Colonic mucosa (tissue), 4 donors: ENCODE measurements around the gene CARD11. TPM values are rescaled to one million over a fixed set of nuclear protein-coding genes. Genes with fewer than 3 reads are reported as not detected.

Source experiments
- DNase-seq: peaks from one replicate; pipeline ENCODE4 v3.0.0-alpha.2; 2020
- H3K27ac ChIP-seq: fragments of 200-600 bp; one replicate; pipeline ENCODE4 v1.8.0; 2021
- H3K27me3 ChIP-seq: fragments of 200-600 bp; one replicate; pipeline ENCODE4 v1.8.0; 2021
- H3K36me3 ChIP-seq: fragments of 200-600 bp; one replicate; pipeline ENCODE4 v1.8.0; 2021
- H3K4me1 ChIP-seq: fragments of 200-600 bp; one replicate; pipeline ENCODE4 v1.8.0; 2021; ENCODE audit warnings: mild to moderate bottlenecking
- H3K4me3 ChIP-seq: fragments of 200-600 bp; one replicate; pipeline ENCODE4 v1.8.0; 2021
- H3K9ac ChIP-seq, 2 donors: one replicate each; pipeline ENCODE4 v1.7.0; 2013; ENCODE audit warnings: control low read depth in 2 of 2, low read depth in 2 of 2, low read length in 2 of 2
- H3K9me3 ChIP-seq: fragments of 200-600 bp; one replicate; pipeline ENCODE4 v1.8.0; 2021
- CTCF ChIP-seq: fragments of 200-600 bp; IDR thresholded peaks from one replicate; pipeline ENCODE4 v1.8.0; 2022; ENCODE audit warnings: antibody characterized with exemption, mild to moderate bottlenecking
- intact Hi-C: fragments of 100-400 bp; cut with DNase I; formaldehyde crosslinking; loops from one replicate; pipeline ENCODE4 v1.14.1; 2022
- total RNA-seq, 2 donors: library from RNA; stranded (reverse); fragmentation: NEBNext Ultra II Directional in 1 of 2; extraction: Animal tissue kit (Norgen Biotek cat#: 25700) in 1 of 2; gene quantifications; one replicate each; pipeline ENCODE4 v1.2.1, GENCODE V29; 2021
- donor health status: healthy.
- donor health status: DM: no; HTN: no; CAD: no.
- donor health status: DM: no; HTN: no; CAD: no.

Gene CARD11
- 1 to 10 TPM; 1.8 to 5.0 TPM for total RNA-seq

DNA sequence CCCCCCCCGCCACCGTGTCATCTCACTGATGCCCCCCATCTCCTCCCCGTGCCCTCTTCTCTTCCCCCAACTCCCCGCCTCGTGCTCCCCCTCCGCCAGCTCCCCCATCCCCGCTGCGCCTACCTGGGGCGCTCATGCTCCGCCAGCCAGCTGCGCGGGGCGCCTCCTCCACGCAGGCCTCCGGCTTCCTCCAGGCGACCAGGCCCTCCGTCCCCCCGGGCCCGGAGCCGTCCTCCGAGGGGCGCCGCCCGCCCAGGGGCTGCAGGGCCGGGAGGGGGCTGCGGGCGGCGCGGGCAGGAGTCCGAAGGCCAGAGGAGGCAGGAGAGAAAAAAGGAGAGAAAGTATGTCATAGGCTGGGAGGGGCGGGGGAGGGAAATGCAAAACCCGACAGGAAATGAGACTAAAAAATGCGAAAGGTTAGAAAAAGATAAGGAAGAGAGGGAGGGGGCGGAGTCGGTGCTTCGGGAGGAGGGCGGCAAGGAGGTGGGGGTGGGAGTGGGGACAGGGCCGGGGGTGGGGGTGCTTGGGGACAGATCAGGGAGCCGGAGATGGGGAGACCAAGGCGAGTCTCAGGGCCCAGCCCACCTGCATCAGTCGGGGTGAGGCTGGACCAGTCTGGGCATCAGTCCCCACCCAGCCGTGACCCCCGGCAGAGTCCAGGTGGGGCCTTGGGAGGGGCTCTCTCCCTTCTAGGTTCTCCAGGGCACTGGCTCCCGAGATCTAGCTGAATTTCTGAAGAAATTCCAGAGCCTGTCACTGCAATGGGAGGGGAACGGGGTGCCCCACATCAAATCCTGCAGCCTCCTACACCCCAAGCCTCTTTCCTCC, at the start of gene CARD11:
Gene CARD11, minus strand, starts transcription at position 324 of the 828 bp plus-strand sequence. CDS start 85,361 bp downstream, outside the sequence.
- intact Hi-C loops, result no loop called here
- peak within 1 kb of the TSS in 1 of 2 donors; percentile 24 for H3K9ac ChIP-seq
- peak within 1 kb of the TSS; percentile 27 for H3K4me3 ChIP-seq
- TF ChIP-seq CTCF, result no peak
- H3K9me3 ChIP-seq, result no peaks in the 10 kb centered on the region
- peak; percentile 22 for DNase-seq
- no peaks in the 10 kb centered on the region for H3K4me1 ChIP-seq
- H3K27me3 ChIP-seq, result no peaks in the 10 kb centered on the region
- H3K27ac ChIP-seq, result no peak within 1 kb of the TSS
- H3K36me3 ChIP-seq, result no peaks in the 10 kb centered on the region

- intact Hi-C loops, result no loop called here
- no peak overlapping the region for H3K27ac ChIP-seq
- H3K9me3 ChIP-seq, result no peaks in the 10 kb centered on the region
- no peak overlapping the region for H3K4me3 ChIP-seq
- no peaks in the 10 kb centered on the region for H3K4me1 ChIP-seq
- H3K27me3 ChIP-seq, result no peaks in the 10 kb centered on the region
- H3K9ac ChIP-seq, result no peak overlapping the region
- TF ChIP-seq CTCF, result no peak
- no peaks in the 10 kb centered on the region for H3K36me3 ChIP-seq
- DNase-seq, result peak; percentile 22
Observed at GRCh38 chr7:3092468-3092867, 48.8 kb upstream of the CARD11 start.

GRCh38 chr7:3091631-3092030, 48.0 kb upstream of the CARD11 start:
- no peak for TF ChIP-seq CTCF
- no peaks in the 10 kb centered on the region for H3K9me3 ChIP-seq
- H3K27me3 ChIP-seq, result no peaks in the 10 kb centered on the region
- H3K36me3 ChIP-seq, result no peaks in the 10 kb centered on the region
- no peak overlapping the region for H3K27ac ChIP-seq
- H3K4me3 ChIP-seq, result no peak overlapping the region
- H3K4me1 ChIP-seq, result no peaks in the 10 kb centered on the region
- intact Hi-C loops, result no loop called here
- H3K9ac ChIP-seq, result no peak overlapping the region
- DNase-seq, result no peak

- no peak for DNase-seq
- Histone ChIP-seq H3K36me3 (no peaks in the 10 kb centered on the region), H3K27me3 (no peaks in the 10 kb centered on the region), H3K9ac (no peak overlapping the region), H3K27ac (no peak overlapping the region), H3K4me1 (no peaks in the 10 kb centered on the region), H3K4me3 (no peak overlapping the region), H3K9me3 (no peaks in the 10 kb centered on the region)
- intact Hi-C loops, result no loop called here
- TF ChIP-seq CTCF, result peak; percentile 25
Observed at GRCh38 chr7:3089493-3089892, 45.8 kb upstream of the CARD11 start.

- Histone ChIP-seq H3K4me1 (no peaks in the 10 kb centered on the region), H3K4me3 (no peak overlapping the region), H3K27me3 (no peaks in the 10 kb centered on the region), H3K36me3 (no peaks in the 10 kb centered on the region), H3K9ac (no peak overlapping the region), H3K27ac (no peak overlapping the region), H3K9me3 (no peaks in the 10 kb centered on the region)
- no peak for TF ChIP-seq CTCF
- intact Hi-C loops, result no loop called here
- DNase-seq, result no peak
Observed at GRCh38 chr7:3087243-3087755, 43.6 kb upstream of the CARD11 start.
